HepG2 (cell line): ENCODE results near the gene SLC2A5. TPM values are rescaled to one million over a fixed set of nuclear protein-coding genes. Genes with fewer than 3 reads are reported as not detected.
A peak's percentile ranks its signal among the peaks of the same experiment; 100 is the strongest.

ENCODE experiments used
- ATAD3A ChIP-seq: sonication (generic); formaldehyde crosslinking; IDR thresholded peaks from 2 replicates; pipeline ENCODE4 v1.4.0; 2020; ENCODE audit warnings: missing genetic modification reagents
- CEBPG ChIP-seq: IDR thresholded peaks from 2 replicates; pipeline ENCODE4 v1.6.1; 2016
- HNF1B ChIP-seq: sonication (generic); formaldehyde crosslinking; IDR thresholded peaks from 2 replicates; pipeline ENCODE4 v1.5.1; 2020; ENCODE audit warnings: mild to moderate bottlenecking, moderate library complexity, missing genetic modification reagents
- JARID2 ChIP-seq: sonication (generic); formaldehyde crosslinking; IDR thresholded peaks from 2 replicates; pipeline ENCODE4 v1.8.1; 2023; ENCODE audit warnings: missing genetic modification reagents, inconsistent platforms; ENCODE audit not compliant: insufficient replicate concordance
- NCOA5 ChIP-seq: sonication (generic); formaldehyde crosslinking; IDR thresholded peaks from 2 replicates; pipeline ENCODE4 v1.4.0; 2020; ENCODE audit warnings: missing genetic modification reagents
- NR1H2 ChIP-seq: sonication (generic); formaldehyde crosslinking; IDR thresholded peaks from 2 replicates; pipeline ENCODE4 v1.8.1; 2022; ENCODE audit warnings: low read depth, missing genetic modification reagents, borderline replicate concordance
- PLSCR1 ChIP-seq: sonication (generic); formaldehyde crosslinking; IDR thresholded peaks from 2 replicates; pipeline ENCODE4 v1.5.0; 2020; ENCODE audit warnings: missing genetic modification reagents, mild to moderate bottlenecking, borderline replicate concordance
- RAD21 ChIP-seq: fragments of 450-650 bp; formaldehyde crosslinking; IDR thresholded peaks from 2 replicates; pipeline ENCODE4 v1.5.0; 2020; ENCODE audit warnings: mild to moderate bottlenecking
- SMC3 ChIP-seq: IDR thresholded peaks from 2 replicates; pipeline ENCODE4 v1.6.1; 2011; ENCODE audit warnings: low read length, improper control_type of control experiment
- ZHX1 ChIP-seq: sonication (generic); formaldehyde crosslinking; IDR thresholded peaks from 2 replicates; pipeline ENCODE4 v1.8.1; 2022; ENCODE audit warnings: low read depth, mild to moderate bottlenecking, missing genetic modification reagents
- ZNF101 ChIP-seq: sonication (generic); formaldehyde crosslinking; IDR thresholded peaks from 2 replicates; pipeline ENCODE4 v1.4.0; 2020; ENCODE audit warnings: mild to moderate bottlenecking, low read depth, missing genetic modification reagents, borderline replicate concordance
- ZNF280D ChIP-seq: sonication (generic); formaldehyde crosslinking; IDR thresholded peaks from 2 replicates; pipeline ENCODE4 v1.5.1; 2020; ENCODE audit warnings: mild to moderate bottlenecking, missing genetic modification reagents
- ZNF329 ChIP-seq: sonication (generic); formaldehyde crosslinking; IDR thresholded peaks from 2 replicates; pipeline ENCODE4 v1.9.0; 2021; ENCODE audit warnings: low read depth, mild to moderate bottlenecking, missing genetic modification reagents
- ZNF460 ChIP-seq: sonication (generic); formaldehyde crosslinking; IDR thresholded peaks from 2 replicates; pipeline ENCODE4 v1.5.1; 2020; ENCODE audit warnings: missing genetic modification reagents, mild to moderate bottlenecking, borderline replicate concordance
- ZNF496 ChIP-seq: sonication (generic); formaldehyde crosslinking; IDR thresholded peaks from 2 replicates; pipeline ENCODE4 v1.8.1; 2023; ENCODE audit warnings: mild to moderate bottlenecking, moderate library complexity, missing genetic modification reagents; ENCODE audit not compliant: insufficient replicate concordance
- ZNF614 ChIP-seq: IDR thresholded peaks from 2 replicates; pipeline ENCODE4 v1.6.1; 2018; ENCODE audit warnings: missing biosample characterization, missing genetic modification reagents, inconsistent platforms, borderline replicate concordance
- ZNF746 ChIP-seq: sonication (generic); formaldehyde crosslinking; IDR thresholded peaks from 2 replicates; pipeline ENCODE4 v1.8.0; 2022; ENCODE audit warnings: mild to moderate bottlenecking, missing genetic modification reagents
- ZNF776 ChIP-seq: sonication (generic); formaldehyde crosslinking; IDR thresholded peaks from 2 replicates; pipeline ENCODE4 v1.4.0; 2020; ENCODE audit warnings: mild to moderate bottlenecking, missing genetic modification reagents
- polyA plus RNA-seq, 8 experiments: library from polyadenylated mRNA; depleted of rRNA in 3 of 8; stranded (reverse) in 7 of 8; unstranded in 1 of 8; fragments of >200 nt; fragmentation: Illumina TruSeq in 4 of 8; extraction: Trizol in 4 of 8; gene quantifications; 2 replicates each; pipeline versions ENCODE4 v1.2.1 to v1.2.3, GENCODE V29; 2011 to 2016; ENCODE audit warnings: low read depth in 4 of 8, missing spikeins in 1 of 8, mixed read lengths in 1 of 8; ENCODE audit not compliant: insufficient read depth in 1 of 8
- total RNA-seq, 5 experiments: library from RNA; depleted of rRNA; stranded (reverse); fragments of >200 nt; fragmentation: Illumina TruSeq; extraction: Trizol; gene quantifications; 2 replicates each; pipeline ENCODE4 v1.2.3, GENCODE V29; 2016; ENCODE audit warnings: low read depth in 1 of 5

The SLC2A5 gene
- total and polyA plus RNA-seq, 2 of the 13 experiments (the other 11 are each of a cell fraction or from before 2014, with no cell fraction given): 0.04 to 0.54 TPM

- peak; percentile 40; the same call in 1 of the 2 replicates for TF ChIP-seq ZHX1 (CRISPR knock-in tag)
- TF ChIP-seq ZNF614 (CRISPR knock-in tag): no peak
- no peak for TF ChIP-seq JARID2 (CRISPR knock-in tag)
- TF ChIP-seq ZNF746 (CRISPR knock-in tag): no peak
- no peak for TF ChIP-seq ATAD3A (CRISPR knock-in tag)
- no peak for TF ChIP-seq NCOA5
- TF ChIP-seq ZNF460 (CRISPR knock-in tag): no peak
- TF ChIP-seq ZNF101 (CRISPR knock-in tag): no peak
- no peak for TF ChIP-seq ZNF776 (CRISPR knock-in tag)
- TF ChIP-seq PLSCR1 (CRISPR knock-in tag): no peak
- no peak for TF ChIP-seq ZNF280D (CRISPR knock-in tag)
- TF ChIP-seq ZNF496 (CRISPR knock-in tag): no peak
- peak; percentile 69; the same call in 1 of the 2 replicates for TF ChIP-seq HNF1B (CRISPR knock-in tag)
- no peak for TF ChIP-seq SMC3
- no peak for TF ChIP-seq NR1H2 (CRISPR knock-in tag)
- TF ChIP-seq RAD21 (CRISPR knock-in tag): no peak
- TF ChIP-seq CEBPG (CRISPR knock-in tag): peak; percentile 82
- no peak for TF ChIP-seq ZNF329 (CRISPR knock-in tag)
Observed at GRCh38 chr1:9066945-9067807, 2.3 kb downstream of the SLC2A5 start (continued).
